Lower leg skin (tissue), 4 donors: ENCODE results near the gene LIFR. TPM values are rescaled to one million over a fixed set of nuclear protein-coding genes. Genes with fewer than 3 reads are reported as not detected.
"Not testable (repeated sequence)": the region's sequence is repeated elsewhere in the genome, so short reads cannot be mapped to it uniquely, and the experiment has no call there.

ENCODE experiments used
- DNase-seq, 2 donors: peaks; one replicate each; pipeline ENCODE4 v3.0.0-alpha.2; 2019; ENCODE audit warnings: low spot score in 2 of 2
- H3K4me3 ChIP-seq: fragments of 200-600 bp; sonication (generic); 2 replicates; pipeline ENCODE4 v1.5.1; 2017; ENCODE audit warnings: mild to moderate bottlenecking, low read depth; ENCODE audit not compliant: poor library complexity, severe bottlenecking
- CTCF ChIP-seq, 3 donors: fragments of 450-650 bp; IDR thresholded peaks; one replicate each; pipeline ENCODE4 v1.5.1; 2016; ENCODE audit warnings: antibody characterized with exemption in 3 of 3, mild to moderate bottlenecking in 3 of 3, moderate library complexity in 2 of 3
- POLR2A ChIP-seq, 2 donors: fragments of 450-650 bp; IDR thresholded peaks; one replicate each; pipeline ENCODE4 v1.6.1; 2016 to 2017; ENCODE audit warnings: antibody characterized with exemption in 2 of 2, mild to moderate bottlenecking in 1 of 2, moderate library complexity in 1 of 2
- WGBS, 2 donors: methylation state at CpG; one replicate each; pipeline ENCODE4 v1.1.5; 2018; 5-methylcytosine and 5-hydroxymethylcytosine counted together
- intact Hi-C: fragments of 100-400 bp; cut with DNase I; formaldehyde crosslinking; loops from one replicate; pipeline ENCODE4 v1.15.0; 2023; ENCODE audit warnings: low total_unique reads
- total RNA-seq, 4 donors: library from RNA; depleted of rRNA; stranded (reverse); fragments of >200 nt; gene quantifications; one replicate each; pipeline ENCODE4 v1.1.0, GENCODE V29; 2016

The LIFR gene
- total RNA-seq, 4 donors from 2014 or later = 28.3 to 70.6 (median 42.1) TPM

GRCh38 chr5:38601133-38601862 lies 44.9 kb upstream of the LIFR start:
- DNase-seq = no peak
- TF ChIP-seq CTCF (IDR thresholded peaks at IDR 0.05) (no peak), POLR2A (IDR thresholded peaks at IDR 0.05) (no peak)
- WGBS, 2 donors = 74 to 75% methylated on average over 5 of the region's 5 CpGs
- H3K4me3 ChIP-seq = no peak overlapping the region
- intact Hi-C loops = no loop called here

- TF ChIP-seq CTCF (IDR thresholded peaks at IDR 0.05) (no peak), POLR2A (IDR thresholded peaks at IDR 0.05) (no peak)
- no peak overlapping the region for H3K4me3 ChIP-seq
- DNase-seq = no peak
- intact Hi-C loops = no loop called here
- WGBS, 2 donors = 87 to 93% methylated on average over 3 of the region's 3 CpGs
These were observed 44.0 kb upstream of the LIFR start for GRCh38 chr5:38600329-38601045.

- H3K4me3 ChIP-seq, DNase-seq, intact Hi-C loops: not testable (repeated sequence)
These were observed 43.3 kb upstream of the LIFR start for GRCh38 chr5:38599751-38600150.

- no peak for TF ChIP-seq CTCF (IDR thresholded peaks at IDR 0.05)
- TF ChIP-seq POLR2A (IDR thresholded peaks at IDR 0.05) = no peak
- no peak for DNase-seq
- no peak overlapping the region for H3K4me3 ChIP-seq
- 91 to 94% methylated on average over 2 of the region's 2 CpGs for WGBS, 2 donors
- intact Hi-C loops = no loop called here
These were observed 42.7 kb upstream of the LIFR start for GRCh38 chr5:38598994-38599617.

- intact Hi-C loops = no loop called here
- WGBS, 2 donors = 85 to 93% methylated on average over 8 of the region's 8 CpGs
- H3K4me3 ChIP-seq = no peak overlapping the region
- TF ChIP-seq POLR2A (IDR thresholded peaks at IDR 0.05) (no peak), CTCF (IDR thresholded peaks at IDR 0.05) (no peak)
- DNase-seq = no peak
These were observed 42.0 kb upstream of the LIFR start for GRCh38 chr5:38598296-38598993.

- H3K4me3 ChIP-seq = no peak overlapping the region
- intact Hi-C loops = no loop called here
- no peak for DNase-seq
- 64 to 79% methylated on average over 2 of the region's 2 CpGs for WGBS, 2 donors
- no peak for TF ChIP-seq POLR2A (IDR thresholded peaks at IDR 0.05)
- TF ChIP-seq CTCF (IDR thresholded peaks at IDR 0.05) = no peak
These were observed 40.5 kb upstream of the LIFR start for GRCh38 chr5:38596981-38597380.
